DND-41 (cell line): Measurements from ENCODE around the gene CMBL.

Experiments used
- ATAC-seq: fragments of 200-7000 bp; cut with Tn5 transposase; 3 replicates; pipeline ENCODE4 v1.9.1; 2021; ENCODE audit warnings: low read depth; ENCODE audit not compliant: insufficient read depth
- DNase-seq: peaks from one replicate; pipeline ENCODE4 v3.0.0-alpha.2; 2020
- H2AFZ ChIP-seq: 2 replicates; pipeline ENCODE4 v1.6.0; 2012; ENCODE audit warnings: low read depth, low read length
- H3K27ac ChIP-seq: 2 replicates; pipeline ENCODE4 v1.5.1; 2012; ENCODE audit warnings: low read length, inconsistent platforms
- H3K27me3 ChIP-seq: fragments of 200-600 bp; sonication (generic); 2 replicates; pipeline ENCODE4 v1.6.0; 2012; ENCODE audit warnings: low read length, mild to moderate bottlenecking, inconsistent platforms; ENCODE audit not compliant: insufficient read depth, poor library complexity
- H3K36me3 ChIP-seq: 2 replicates; pipeline ENCODE4 v1.5.1; 2012; ENCODE audit warnings: low read length, inconsistent platforms; ENCODE audit not compliant: insufficient read depth
- H3K4me1 ChIP-seq: 2 replicates; pipeline ENCODE4 v1.5.1; 2012; ENCODE audit warnings: mild to moderate bottlenecking, low read length; ENCODE audit not compliant: insufficient read depth
- H3K4me2 ChIP-seq: 2 replicates; pipeline ENCODE4 v1.6.0; 2012; ENCODE audit warnings: mild to moderate bottlenecking, moderate library complexity, low read length, inconsistent platforms; ENCODE audit not compliant: insufficient read depth
- H3K4me3 ChIP-seq, 2 experiments: fragments of 200-600 bp in 1 of 2; shearing (Covaris generic) in 1 of 2; 2 replicates each; pipeline ENCODE4 v1.5.1; 2012 to 2016; ENCODE audit warnings: inconsistent platforms in 2 of 2, low read length in 2 of 2, mild to moderate bottlenecking in 2 of 2, low read depth in 1 of 2, moderate library complexity in 1 of 2
- H3K79me2 ChIP-seq: 2 replicates; pipeline ENCODE4 v1.6.0; 2012; ENCODE audit warnings: low read length, inconsistent platforms; ENCODE audit not compliant: insufficient read depth
- H3K9ac ChIP-seq: 2 replicates; pipeline ENCODE4 v1.6.0; 2012; ENCODE audit warnings: low read depth, mild to moderate bottlenecking, inconsistent platforms, low read length, moderate library complexity
- H3K9me3 ChIP-seq: 2 replicates; pipeline ENCODE4 v1.5.1; 2012; ENCODE audit warnings: low read length, moderate library complexity, mild to moderate bottlenecking, inconsistent platforms; ENCODE audit not compliant: insufficient read depth, severe bottlenecking
- H4K20me1 ChIP-seq: 2 replicates; pipeline ENCODE4 v1.6.0; 2012; ENCODE audit warnings: low read length; ENCODE audit not compliant: insufficient read depth
- CTCF ChIP-seq: IDR thresholded peaks from 2 replicates; pipeline ENCODE4 v1.5.1; 2012; ENCODE audit warnings: borderline replicate concordance, low read length, moderate library complexity, mild to moderate bottlenecking; ENCODE audit not compliant: poor library complexity, severe bottlenecking; ENCODE audit errors: extremely low read depth
- EZH2 ChIP-seq: IDR thresholded peaks from 3 replicates; pipeline ENCODE4 v1.6.1; 2012; ENCODE audit warnings: borderline replicate concordance, low read depth, mild to moderate bottlenecking, moderate library complexity, low read length, inconsistent platforms; ENCODE audit not compliant: severe bottlenecking

The CMBL gene

GRCh38 chr5:10291692-10292339, 15.9 kb downstream of the CMBL start:
- Histone ChIP-seq H3K36me3 (no peaks in the 10 kb centered on the region), H3K27ac (no peak overlapping the region), H4K20me1 (no peaks in the 10 kb centered on the region), H3K27me3 (peaks cover 5% of the 10 kb centered on the region), H3K9me3 (no peaks in the 10 kb centered on the region), H3K9ac (no peak overlapping the region), H3K79me2 (no peaks in the 10 kb centered on the region), H2AFZ (no peak overlapping the region), H3K4me3 (no peak overlapping the region), H3K4me2 (no peak overlapping the region), H3K4me1 (peaks cover 8% of the 10 kb centered on the region)
- no peak for ATAC-seq
- TF ChIP-seq EZH2 = no peak
- no peak for DNase-seq

- H4K20me1 ChIP-seq = no peaks in the 10 kb centered on the region
- no peak overlapping the region for H2AFZ ChIP-seq
- no peaks in the 10 kb centered on the region for H3K36me3 ChIP-seq
- H3K79me2 ChIP-seq = no peaks in the 10 kb centered on the region
- peaks cover 8% of the 10 kb centered on the region for H3K4me1 ChIP-seq
- H3K4me3 ChIP-seq = no peak overlapping the region
- peaks cover 3% of the 10 kb centered on the region for H3K27me3 ChIP-seq
- no peak overlapping the region for H3K9ac ChIP-seq
- no peak overlapping the region for H3K27ac ChIP-seq
- H3K9me3 ChIP-seq = no peaks in the 10 kb centered on the region
- TF ChIP-seq CTCF = no peak
- no peak for TF ChIP-seq EZH2
- ATAC-seq = no peak
- no peak overlapping the region for H3K4me2 ChIP-seq
- DNase-seq = no peak
These were observed 17.3 kb downstream of the CMBL start for GRCh38 chr5:10290438-10290837.

GRCh38 chr5:10289991-10290390, 17.7 kb downstream of the CMBL start:
- DNase-seq (no peak), ATAC-seq (no peak)
- no peak overlapping the region for H3K9ac ChIP-seq
- peaks cover 8% of the 10 kb centered on the region for H3K4me1 ChIP-seq
- no peaks in the 10 kb centered on the region for H4K20me1 ChIP-seq
- no peaks in the 10 kb centered on the region for H3K79me2 ChIP-seq
- no peak overlapping the region for H2AFZ ChIP-seq
- H3K27ac ChIP-seq = no peak overlapping the region
- H3K9me3 ChIP-seq = no peaks in the 10 kb centered on the region
- no peak overlapping the region for H3K4me3 ChIP-seq
- no peaks in the 10 kb centered on the region for H3K36me3 ChIP-seq
- no peaks in the 10 kb centered on the region for H3K27me3 ChIP-seq
- no peak overlapping the region for H3K4me2 ChIP-seq
- TF ChIP-seq EZH2 (no peak), CTCF (no peak)

- Histone ChIP-seq H3K9me3 (no peaks in the 10 kb centered on the region), H3K9ac (no peak overlapping the region), H3K79me2 (no peaks in the 10 kb centered on the region), H3K27ac (no peak overlapping the region), H3K27me3 (no peaks in the 10 kb centered on the region), H3K4me3 (no peak overlapping the region), H3K36me3 (no peaks in the 10 kb centered on the region), H3K4me2 (no peak overlapping the region), H3K4me1 (peaks cover 8% of the 10 kb centered on the region), H4K20me1 (no peaks in the 10 kb centered on the region), H2AFZ (no peak overlapping the region)
- TF ChIP-seq CTCF = no peak
- TF ChIP-seq EZH2 = no peak
- no peak for ATAC-seq
- DNase-seq = no peak
These were observed 18.3 kb downstream of the CMBL start for GRCh38 chr5:10289353-10289752.
